ENCODE measurements around the gene NUTF2.
"Not testable (repeated sequence)": the region's sequence is repeated elsewhere in the genome, so short reads cannot be mapped to it uniquely, and the experiment has no call there.

NUTF2 gene

GRCh38 chr16:67846320-67847063 is at the start of gene NUTF2:
NUTF2 (plus strand) TSS chr16:67846933; CDS start chr16:67865131, 18,198 bp downstream.
- peak; percentile 91 for DNase-seq

- DNase-seq = no peak
These were observed 46.3 kb upstream of the NUTF2 start for GRCh38 chr16:67800338-67800926.

GRCh38 chr16:67801241-67801640 is 45.5 kb upstream of the NUTF2 start:
- no peak for DNase-seq

GRCh38 chr16:67801883-67802282 is 44.9 kb upstream of the NUTF2 start:
- no peak for DNase-seq

- DNase-seq = no peak
These were observed 42.8 kb upstream of the NUTF2 start for GRCh38 chr16:67803894-67804293.

GRCh38 chr16:67804853-67805542 is 41.7 kb upstream of the NUTF2 start:
- DNase-seq = no peak

GRCh38 chr16:67805718-67806427 is 40.9 kb upstream of the NUTF2 start:
- DNase-seq = no peak

- peak; percentile 98 for DNase-seq
These were observed 40.1 kb upstream of the NUTF2 start, which contains the start of the genes RANBP10 and TSNAXIP1 for GRCh38 chr16:67806428-67807147. RANBP10 (minus strand) TSS chr16:67806560; CDS start chr16:67806536, 24 bp downstream. TSNAXIP1 (plus strand) TSS chr16:67806889; CDS start chr16:67807150, 261 bp downstream.

- no peak for DNase-seq
These were observed 39.5 kb upstream of the NUTF2 start for GRCh38 chr16:67807148-67807682.

GRCh38 chr16:67811899-67812298 is 34.8 kb upstream of the NUTF2 start:
- DNase-seq = no peak

GRCh38 chr16:67814567-67814966 is 32.2 kb upstream of the NUTF2 start:
- DNase-seq = no peak

- no peak for DNase-seq
These were observed 26.0 kb upstream of the NUTF2 start for GRCh38 chr16:67820608-67821259.

- no peak for DNase-seq
These were observed 24.2 kb upstream of the NUTF2 start for GRCh38 chr16:67822511-67822910.

GRCh38 chr16:67825119-67825518 is 21.6 kb upstream of the NUTF2 start:
- DNase-seq = no peak

GRCh38 chr16:67825906-67826305 is 20.8 kb upstream of the NUTF2 start:
- DNase-seq = no peak

GRCh38 chr16:67828651-67829050 is 18.1 kb upstream of the NUTF2 start:
- no peak for DNase-seq

GRCh38 chr16:67833030-67833414 is 13.7 kb upstream of the NUTF2 start:
- DNase-seq = no peak

- peak; percentile 88 for DNase-seq
These were observed 13.1 kb upstream of the NUTF2 start for GRCh38 chr16:67833415-67834241.

- DNase-seq = no peak
These were observed 12.5 kb upstream of the NUTF2 start for GRCh38 chr16:67834242-67834614.

GRCh38 chr16:67837190-67837589 is 9.5 kb upstream of the NUTF2 start:
- DNase-seq = not testable (repeated sequence)

- no peak for DNase-seq
These were observed 8.9 kb upstream of the NUTF2 start for GRCh38 chr16:67837811-67838210.
